ENCODE data around the gene DHX32. TPM values are rescaled to one million over a fixed set of nuclear protein-coding genes. Genes with fewer than 3 reads are reported as not detected.

DHX32 gene
- total RNA-seq, 1 donor from 2014 or later: 30.2 TPM

DNA sequence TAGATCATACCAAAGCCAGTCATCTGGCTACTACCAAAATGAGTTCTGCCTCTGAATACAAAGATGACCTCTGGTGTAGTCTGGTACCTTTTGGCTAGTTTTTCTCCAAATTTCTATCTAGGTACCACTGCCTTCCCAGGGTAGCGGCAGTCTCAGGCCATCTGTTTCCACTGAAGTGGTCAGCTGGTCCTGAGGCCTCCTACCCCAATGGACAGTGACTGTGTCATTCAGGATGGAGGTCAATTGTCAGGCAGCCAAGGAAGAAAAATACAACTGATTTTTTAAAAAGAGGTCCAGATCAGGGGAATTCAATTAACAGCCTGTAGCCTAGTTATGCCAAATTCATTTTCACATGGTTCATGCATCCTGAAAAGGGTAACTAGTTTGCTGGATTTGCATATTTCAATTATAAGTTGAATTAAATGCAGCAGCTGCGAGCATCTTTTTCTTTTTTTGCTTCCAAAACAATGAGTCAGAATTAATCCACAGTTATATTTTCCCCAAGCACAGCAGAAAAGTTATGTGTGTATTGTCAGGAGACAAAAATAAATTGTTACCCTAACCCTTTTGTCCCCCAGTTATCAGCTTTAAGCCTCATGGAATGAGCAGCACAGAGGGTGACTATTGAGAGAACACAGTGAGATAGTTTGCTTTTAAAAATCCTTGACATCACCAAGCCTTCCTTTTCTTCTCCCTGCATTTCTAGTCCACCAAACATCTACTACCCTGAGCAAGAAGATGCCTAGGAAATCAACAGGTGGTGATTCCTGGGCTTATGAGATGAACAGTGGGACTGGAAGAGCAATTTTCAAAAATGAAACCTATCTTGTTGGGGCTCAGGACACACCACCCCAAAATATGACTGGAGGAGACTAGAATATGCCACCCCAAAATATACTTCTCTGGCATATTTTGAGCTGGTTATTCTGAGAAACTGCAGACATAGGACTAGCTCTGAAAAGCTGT is 30.0 kb downstream of the DHX32 start:
- H3K27ac ChIP-seq: no peak overlapping the region
- H3K36me3 ChIP-seq: peaks cover 0 to 27% of the 10 kb centered on the region in 2 donors
- DNase-seq (ENCODE audit: extremely low spot score in 2 of 2): no peak
- intact Hi-C loops (cut with DNase I): no loop called here
- TF ChIP-seq POLR2A (IDR thresholded peaks at IDR 0.05): no peak
- TF ChIP-seq POLR2AphosphoS5 (IDR thresholded peaks at IDR 0.05; ENCODE audit: insufficient read depth in 1 of 2, low read depth in 1 of 2): no peak
- TF ChIP-seq, protein P1, sequence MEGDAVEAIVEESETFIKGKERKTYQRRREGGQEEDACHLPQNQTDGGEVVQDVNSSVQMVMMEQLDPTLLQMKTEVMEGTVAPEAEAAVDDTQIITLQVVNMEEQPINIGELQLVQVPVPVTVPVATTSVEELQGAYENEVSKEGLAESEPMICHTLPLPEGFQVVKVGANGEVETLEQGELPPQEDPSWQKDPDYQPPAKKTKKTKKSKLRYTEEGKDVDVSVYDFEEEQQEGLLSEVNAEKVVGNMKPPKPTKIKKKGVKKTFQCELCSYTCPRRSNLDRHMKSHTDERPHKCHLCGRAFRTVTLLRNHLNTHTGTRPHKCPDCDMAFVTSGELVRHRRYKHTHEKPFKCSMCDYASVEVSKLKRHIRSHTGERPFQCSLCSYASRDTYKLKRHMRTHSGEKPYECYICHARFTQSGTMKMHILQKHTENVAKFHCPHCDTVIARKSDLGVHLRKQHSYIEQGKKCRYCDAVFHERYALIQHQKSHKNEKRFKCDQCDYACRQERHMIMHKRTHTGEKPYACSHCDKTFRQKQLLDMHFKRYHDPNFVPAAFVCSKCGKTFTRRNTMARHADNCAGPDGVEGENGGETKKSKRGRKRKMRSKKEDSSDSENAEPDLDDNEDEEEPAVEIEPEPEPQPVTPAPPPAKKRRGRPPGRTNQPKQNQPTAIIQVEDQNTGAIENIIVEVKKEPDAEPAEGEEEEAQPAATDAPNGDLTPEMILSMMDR (IDR thresholded peaks at IDR 0.05): no peak
- no peak overlapping the region for H3K4me3 ChIP-seq
- H3K4me1 ChIP-seq: no peaks in the 10 kb centered on the region
- H3K27me3 ChIP-seq: no peaks in the 10 kb centered on the region
- no peaks in the 10 kb centered on the region for H3K9me3 ChIP-seq

DNA sequence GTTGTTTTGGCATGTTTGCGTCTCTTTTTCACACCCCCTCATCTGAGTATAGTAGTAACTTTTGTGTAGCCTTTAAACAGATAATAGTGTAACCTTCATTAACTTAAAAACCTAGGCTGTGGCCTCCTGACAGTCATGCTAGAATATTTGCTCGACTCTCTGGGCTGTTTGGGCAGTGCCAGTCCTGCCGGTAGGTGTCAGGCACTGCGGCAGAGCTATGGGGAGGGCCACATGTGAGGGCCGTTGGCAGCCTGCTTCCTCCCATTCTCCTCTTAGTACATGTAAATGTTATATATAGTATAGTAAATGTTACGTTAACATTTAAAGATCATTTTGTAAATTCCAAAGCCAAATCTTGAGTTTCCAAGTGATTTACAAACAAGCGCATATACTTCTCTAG is 31.6 kb downstream of the DHX32 start:
- no peak overlapping the region for H3K27ac ChIP-seq

DNA sequence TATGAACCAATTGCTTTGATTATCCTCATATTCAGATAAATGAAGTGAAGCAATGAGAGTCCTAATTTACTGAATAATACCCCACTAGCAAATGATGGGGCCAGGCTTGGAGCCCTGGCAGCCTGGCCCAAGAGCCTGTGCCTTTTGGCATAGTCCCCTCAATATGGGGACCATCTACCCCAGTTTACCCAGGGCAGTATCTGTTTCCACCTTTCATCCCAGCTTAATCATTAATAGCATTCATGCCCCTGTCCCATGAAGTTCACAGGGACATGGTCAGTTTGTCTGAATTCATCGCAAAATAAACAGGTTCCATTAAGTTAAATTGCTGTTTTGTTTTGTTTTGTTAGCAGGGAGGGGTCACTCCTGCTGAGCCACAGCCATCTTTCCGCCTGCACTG is 32.2 kb downstream of the DHX32 start:
- Histone ChIP-seq H3K27me3 (no peaks in the 10 kb centered on the region), H3K36me3 (peaks cover 0 to 27% of the 10 kb centered on the region in 2 donors), H3K27ac (no peak overlapping the region), H3K4me1 (no peaks in the 10 kb centered on the region), H3K9me3 (no peaks in the 10 kb centered on the region), H3K4me3 (no peak overlapping the region)
- no peak for DNase-seq (ENCODE audit: extremely low spot score in 2 of 2)
- intact Hi-C loops (cut with DNase I): no loop called here
- TF ChIP-seq POLR2AphosphoS5 (IDR thresholded peaks at IDR 0.05; ENCODE audit: insufficient read depth in 1 of 2, low read depth in 1 of 2) (no peak), POLR2A (IDR thresholded peaks at IDR 0.05) (no peak)
- TF ChIP-seq, protein P1 (IDR thresholded peaks at IDR 0.05): no peak

More for the DNA sequence above, 31.6 kb downstream of the DHX32 start:
- peaks cover 0 to 27% of the 10 kb centered on the region in 2 donors for H3K36me3 ChIP-seq
- no peaks in the 10 kb centered on the region for H3K9me3 ChIP-seq
- intact Hi-C loops (cut with DNase I): no loop called here
- no peaks in the 10 kb centered on the region for H3K4me1 ChIP-seq
- no peaks in the 10 kb centered on the region for H3K27me3 ChIP-seq
- no peak overlapping the region for H3K4me3 ChIP-seq
- no peak for DNase-seq (ENCODE audit: extremely low spot score in 2 of 2)
- TF ChIP-seq POLR2A (IDR thresholded peaks at IDR 0.05) (no peak), POLR2AphosphoS5 (IDR thresholded peaks at IDR 0.05; ENCODE audit: insufficient read depth in 1 of 2, low read depth in 1 of 2) (no peak)
- TF ChIP-seq, protein P1 (IDR thresholded peaks at IDR 0.05): no peak

DNA sequence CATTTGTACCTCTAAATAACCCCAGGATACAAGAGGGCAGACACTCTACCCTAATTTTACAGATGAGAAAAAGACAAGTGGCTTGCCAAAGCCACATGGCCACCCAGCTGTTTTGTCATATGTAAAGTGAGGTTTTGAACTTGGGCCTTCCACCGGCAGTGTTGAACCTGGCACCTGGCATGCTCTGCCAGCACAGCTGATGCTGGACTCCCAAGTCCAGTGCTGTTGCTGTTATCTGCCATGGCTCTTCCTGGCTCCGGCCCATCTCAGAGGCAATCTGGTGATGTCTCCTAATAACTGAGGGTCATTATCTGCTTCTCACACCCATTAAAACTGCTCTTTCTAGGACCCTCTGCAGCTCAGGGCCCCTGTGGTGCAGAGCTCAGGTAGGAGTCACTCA is 32.7 kb downstream of the DHX32 start:
- H3K36me3 ChIP-seq: peaks cover 0 to 27% of the 10 kb centered on the region in 2 donors
- TF ChIP-seq, protein P1 (IDR thresholded peaks at IDR 0.05): no peak
- TF ChIP-seq POLR2A (IDR thresholded peaks at IDR 0.05) (no peak), POLR2AphosphoS5 (IDR thresholded peaks at IDR 0.05; ENCODE audit: insufficient read depth in 1 of 2, low read depth in 1 of 2) (no peak)
- DNase-seq (ENCODE audit: extremely low spot score in 2 of 2): no peak
- no peak overlapping the region for H3K27ac ChIP-seq
- H3K9me3 ChIP-seq: no peaks in the 10 kb centered on the region
- no peaks in the 10 kb centered on the region for H3K27me3 ChIP-seq
- no peak overlapping the region for H3K4me3 ChIP-seq
- H3K4me1 ChIP-seq: no peaks in the 10 kb centered on the region
- intact Hi-C loops (cut with DNase I): no loop called here

DNA sequence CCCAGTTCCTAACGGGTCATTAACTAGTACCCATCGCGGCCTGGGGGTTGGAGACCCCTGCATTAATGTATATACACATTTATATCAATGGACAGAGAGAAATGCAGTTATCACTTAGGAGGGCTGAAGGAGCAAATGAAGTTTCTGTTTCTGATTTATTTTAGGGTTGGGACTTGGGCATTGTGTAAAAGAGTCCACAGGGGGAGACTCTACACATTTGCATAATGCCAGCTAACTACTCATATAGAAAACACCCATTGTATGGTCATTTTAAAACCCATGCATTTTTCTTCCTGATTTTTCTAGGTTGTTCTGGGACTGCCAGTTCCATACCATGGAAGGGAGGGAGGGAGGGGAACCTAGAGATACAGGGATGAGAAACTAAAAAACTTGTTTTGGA is 34.2 kb downstream of the DHX32 start:
- Histone ChIP-seq H3K27ac (no peak overlapping the region), H3K27me3 (no peaks in the 10 kb centered on the region), H3K36me3 (peaks cover 0 to 20% of the 10 kb centered on the region in 2 donors), H3K4me1 (no peaks in the 10 kb centered on the region), H3K4me3 (no peak overlapping the region), H3K9me3 (no peaks in the 10 kb centered on the region)
- intact Hi-C loops (cut with DNase I): no loop called here
- TF ChIP-seq POLR2AphosphoS5 (IDR thresholded peaks at IDR 0.05; ENCODE audit: insufficient read depth in 1 of 2, low read depth in 1 of 2): no peak
- no peak for TF ChIP-seq POLR2A (IDR thresholded peaks at IDR 0.05)
- TF ChIP-seq, protein P1 (IDR thresholded peaks at IDR 0.05): no peak
- no peak for DNase-seq (ENCODE audit: extremely low spot score in 2 of 2)

Data from vagina (tissue), 2 donors.